ENCODE results near the gene TMED7. TPM values are rescaled to one million over a fixed set of nuclear protein-coding genes. Genes with fewer than 3 reads are reported as not detected.
"Not testable (repeated sequence)": the region's sequence is repeated elsewhere in the genome, so short reads cannot be mapped to it uniquely, and the experiment has no call there.

Gene TMED7
- total RNA-seq (ENCODE audit: unreplicated experiment), result 66.8 TPM
- long read RNA-seq, transcript TMED7-201 (3 exons, 3,757 nt), result major isoform, 14 of 16 reads
- long read RNA-seq, partial matches to known transcripts, result 1 of 16 reads
- long read RNA-seq, other reads (novel, unspliced or antisense), result 1 of 16 reads

GRCh38 chr5:115625579-115626444, at the start of gene TMED7:
Gene TMED7, minus strand, starts transcription at chr5:115626036. Its CDS starts 244 bp downstream, at chr5:115625792.
- DNase-seq, result peak; percentile 99
- no peak for TF ChIP-seq CTCF (IDR thresholded peaks at IDR 0.05; ENCODE audit: partially characterized antibody, unreplicated experiment)
- Mint-ChIP-seq H3K36me3 (ENCODE audit: unreplicated experiment) (no peaks in the 10 kb centered on the region), H3K4me1 (ENCODE audit: low read depth, unreplicated experiment) (peaks cover 6% of the 10 kb centered on the region), H3K27ac (ENCODE audit: unreplicated experiment) (peak within 1 kb of the TSS; percentile 93), H3K4me3 (ENCODE audit: unreplicated experiment) (peak within 1 kb of the TSS; percentile 97), H3K9me3 (ENCODE audit: unreplicated experiment) (peaks cover 3% of the 10 kb centered on the region), H3K27me3 (ENCODE audit: unreplicated experiment) (peaks cover 5% of the 10 kb centered on the region)

GRCh38 chr5:115674782-115675181, 48.9 kb upstream of the TMED7 start:
- not testable (repeated sequence) for H3K4me1 Mint-ChIP-seq (ENCODE audit: low read depth, unreplicated experiment); H3K36me3 Mint-ChIP-seq (ENCODE audit: unreplicated experiment)

GRCh38 chr5:115673596-115673995, 47.8 kb upstream of the TMED7 start:
- Mint-ChIP-seq H3K9me3 (ENCODE audit: unreplicated experiment) (peaks cover 5% of the 10 kb centered on the region), H3K4me1 (ENCODE audit: low read depth, unreplicated experiment) (no peaks in the 10 kb centered on the region), H3K4me3 (ENCODE audit: unreplicated experiment) (no peak overlapping the region), H3K36me3 (ENCODE audit: unreplicated experiment) (peaks cover 5% of the 10 kb centered on the region), H3K27me3 (ENCODE audit: unreplicated experiment) (no peaks in the 10 kb centered on the region), H3K27ac (ENCODE audit: unreplicated experiment) (no peak overlapping the region)
- TF ChIP-seq CTCF (IDR thresholded peaks at IDR 0.05; ENCODE audit: partially characterized antibody, unreplicated experiment), result no peak
- DNase-seq, result no peak

More at GRCh38 chr5:115674782-115675181, 48.9 kb upstream of the TMED7 start:
- H3K9me3 Mint-ChIP-seq (ENCODE audit: unreplicated experiment); DNase-seq; H3K4me3 Mint-ChIP-seq (ENCODE audit: unreplicated experiment); H3K27me3 Mint-ChIP-seq (ENCODE audit: unreplicated experiment); H3K27ac Mint-ChIP-seq (ENCODE audit: unreplicated experiment): not testable (repeated sequence)

DNA sequence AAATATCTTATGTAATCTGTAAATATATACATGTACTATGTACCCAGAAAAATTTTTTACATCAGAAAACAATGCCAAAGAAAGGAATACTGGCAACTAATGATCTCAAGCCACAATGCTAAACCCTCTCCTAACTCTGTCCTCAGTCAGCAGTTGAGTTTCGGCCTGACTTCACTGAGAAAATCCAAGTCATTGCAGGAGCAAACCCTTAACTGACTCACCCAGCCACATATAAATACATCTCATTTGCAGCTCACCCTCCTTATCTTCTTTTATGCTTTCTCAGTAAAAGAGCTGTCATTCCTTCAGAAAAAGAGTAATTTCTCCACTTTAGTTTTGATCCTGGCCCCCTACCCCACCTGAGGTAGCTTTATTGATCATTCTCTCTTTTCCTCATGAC, 46.1 kb upstream of the TMED7 start:
- Mint-ChIP-seq H3K4me3 (ENCODE audit: unreplicated experiment) (no peak overlapping the region), H3K9me3 (ENCODE audit: unreplicated experiment) (peaks cover 5% of the 10 kb centered on the region), H3K4me1 (ENCODE audit: low read depth, unreplicated experiment) (no peaks in the 10 kb centered on the region), H3K27me3 (ENCODE audit: unreplicated experiment) (no peaks in the 10 kb centered on the region), H3K36me3 (ENCODE audit: unreplicated experiment) (peaks cover 5% of the 10 kb centered on the region), H3K27ac (ENCODE audit: unreplicated experiment) (no peak overlapping the region)
- no peak for TF ChIP-seq CTCF (IDR thresholded peaks at IDR 0.05; ENCODE audit: partially characterized antibody, unreplicated experiment)
- no peak for DNase-seq

- Mint-ChIP-seq H3K9me3 (ENCODE audit: unreplicated experiment) (no peaks in the 10 kb centered on the region), H3K36me3 (ENCODE audit: unreplicated experiment) (no peaks in the 10 kb centered on the region), H3K4me1 (ENCODE audit: low read depth, unreplicated experiment) (no peaks in the 10 kb centered on the region), H3K27ac (ENCODE audit: unreplicated experiment) (no peak overlapping the region), H3K27me3 (ENCODE audit: unreplicated experiment) (no peaks in the 10 kb centered on the region), H3K4me3 (ENCODE audit: unreplicated experiment) (no peak overlapping the region)
- no peak for TF ChIP-seq CTCF (IDR thresholded peaks at IDR 0.05; ENCODE audit: partially characterized antibody, unreplicated experiment)
- DNase-seq, result no peak
Observed at GRCh38 chr5:115666023-115666422, 40.2 kb upstream of the TMED7 start.

Measured in glutamatergic neuron (in vitro differentiated cells).